Activated naive CD4-positive, alpha-beta T cell treated with anti-CD3 and anti-CD28 coated beads, Interleukin-2, amount 10 ng/mL, durations not matched to agents 5 hours and 36 hours (primary cell): ENCODE data around the gene NKG7. TPM values are rescaled to one million over a fixed set of nuclear protein-coding genes. Genes with fewer than 3 reads are reported as not detected.

Source experiments
- total RNA-seq, 2 experiments: library from RNA; stranded (reverse); gene quantifications; one replicate each; pipeline ENCODE4 v1.2.3, GENCODE V29; 2021

NKG7 gene
- total RNA-seq: 10 to 100 TPM; 63.6 to 71.5 TPM

GRCh38 chr19:51372649-51373504 lies at the start of gene NKG7:
Gene NKG7, minus strand, starts transcription at chr19:51372654. Its CDS starts 119 bp downstream, at chr19:51372535.

GRCh38 chr19:51417107-51417809 lies 44.8 kb upstream of the NKG7 start, which contains the start of gene SIGLEC10:
Gene SIGLEC10, minus strand, starts transcription at chr19:51417642. Its CDS starts 61 bp downstream, at chr19:51417581.

GRCh38 chr19:51387924-51388389 lies 15.5 kb upstream of the NKG7 start, which contains the start of gene LIM2:
Gene LIM2, minus strand, starts transcription at chr19:51387974. Its CDS starts 531 bp downstream, at chr19:51387443.

GRCh38 chr19:51368366-51369282 lies 3.8 kb downstream of the NKG7 start, which contains the start of gene CLDND2:
Gene CLDND2, minus strand, starts transcription at chr19:51369003. Its CDS starts 426 bp downstream, at chr19:51368577.

GRCh38 chr19:51365965-51366388 lies 6.5 kb downstream of the NKG7 start, which contains the start of gene ETFB:
Gene ETFB, minus strand, starts transcription at chr19:51366388. Its CDS starts 62 bp downstream, at chr19:51366326.

GRCh38 chr19:51341976-51342580 lies 30.4 kb downstream of the NKG7 start, which contains the start of gene VSIG10L:
Gene VSIG10L, minus strand, starts transcription at chr19:51342139. Its CDS starts 15 bp downstream, at chr19:51342124.

Other genes with a start within 250 kb of the NKG7 start
- 1 to 10 TPM; 1.2 TPM for gene SIGLEC9, start 247.7 kb downstream of the NKG7 start, total RNA-seq
- not detected for gene SIGLEC7, start 230.4 kb downstream of the NKG7 start, total RNA-seq
- 10 to 100 TPM; 15.8 to 16.0 TPM for gene CD33, start 147.6 kb downstream of the NKG7 start, total RNA-seq
- not detected for gene SIGLECL1, start 121.6 kb downstream of the NKG7 start, total RNA-seq
- gene IGLON5, start 61.0 kb downstream of the NKG7 start, total RNA-seq: not detected
- under 1 TPM; 0.28 to 0.46 TPM for gene VSIG10L, start 30.5 kb downstream of the NKG7 start, total RNA-seq
- 100 to 1,000 TPM; 108 to 109 TPM for gene ETFB, start 6.3 kb downstream of the NKG7 start, total RNA-seq
- 1 to 10 TPM; 1.4 to 1.9 TPM for gene CLDND2, start 3.7 kb downstream of the NKG7 start, total RNA-seq
- not detected for gene LIM2, start 15.3 kb upstream of the NKG7 start, total RNA-seq
- not detected for gene C19orf84, start 17.9 kb upstream of the NKG7 start, total RNA-seq
- gene SIGLEC10, start 45.0 kb upstream of the NKG7 start, total RNA-seq: not detected
- not detected for gene SIGLEC8, start 85.8 kb upstream of the NKG7 start, total RNA-seq
- gene CEACAM18, start 105.9 kb upstream of the NKG7 start, total RNA-seq: not detected
- not detected for gene SIGLEC12, start 129.1 kb upstream of the NKG7 start, total RNA-seq
- 1 to 10 TPM in 1 of 2 experiments, under 1 TPM in 1; 0.79 to 1.0 TPM for gene SIGLEC6, start 159.0 kb upstream of the NKG7 start, total RNA-seq
- 10 to 100 TPM in 1 of 2 experiments, 1 to 10 TPM in 1; 7.6 to 10.1 TPM for gene ZNF175, start 198.6 kb upstream of the NKG7 start, total RNA-seq